Colon (tissue), 2 donors: ENCODE data around the gene LCOR.
"Not testable (repeated sequence)": the region's sequence is repeated elsewhere in the genome, so short reads cannot be mapped to it uniquely, and the experiment has no call there.

Experiments
- FAIRE-seq: peaks from 2 replicates; lab custom pipeline; 2012; peaks lifted over from hg19 to GRCh38; lab: Jason Lieb, UNC
- donor health status: control.
- donor health status: control.

Gene LCOR

DNA sequence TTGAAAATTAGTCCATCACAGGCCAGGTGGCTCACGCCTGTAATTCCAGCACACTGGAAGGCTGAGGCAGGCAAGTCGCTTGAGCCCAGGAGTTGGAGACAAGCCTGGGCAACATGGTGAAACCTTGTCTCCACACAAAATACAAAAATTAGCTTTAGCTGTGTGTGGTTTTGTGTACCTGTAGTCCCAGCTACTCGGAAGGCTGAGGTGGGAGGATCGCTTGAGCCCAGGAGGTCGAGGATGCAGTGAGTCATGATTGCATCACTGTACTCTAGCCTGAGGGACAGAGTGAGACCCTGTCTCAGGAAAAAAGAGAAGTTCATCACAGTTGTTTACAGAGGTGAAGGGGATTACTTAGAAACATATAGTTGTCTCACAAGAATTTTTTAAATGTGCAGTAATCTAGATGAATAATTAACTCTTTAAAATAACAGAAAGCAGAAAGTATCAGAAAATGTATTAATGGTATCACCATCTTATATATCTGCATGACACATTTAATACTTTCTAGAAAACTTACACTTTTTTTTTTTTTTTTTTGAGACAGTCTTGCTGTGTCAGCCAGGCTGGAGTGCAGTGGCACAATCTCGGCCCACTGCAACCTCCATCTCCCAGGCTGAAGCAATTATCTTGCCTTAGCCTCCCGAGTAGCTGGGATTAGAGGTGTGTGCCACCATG lies 8.9 kb downstream of the LCOR start:
- no peak for FAIRE-seq

DNA sequence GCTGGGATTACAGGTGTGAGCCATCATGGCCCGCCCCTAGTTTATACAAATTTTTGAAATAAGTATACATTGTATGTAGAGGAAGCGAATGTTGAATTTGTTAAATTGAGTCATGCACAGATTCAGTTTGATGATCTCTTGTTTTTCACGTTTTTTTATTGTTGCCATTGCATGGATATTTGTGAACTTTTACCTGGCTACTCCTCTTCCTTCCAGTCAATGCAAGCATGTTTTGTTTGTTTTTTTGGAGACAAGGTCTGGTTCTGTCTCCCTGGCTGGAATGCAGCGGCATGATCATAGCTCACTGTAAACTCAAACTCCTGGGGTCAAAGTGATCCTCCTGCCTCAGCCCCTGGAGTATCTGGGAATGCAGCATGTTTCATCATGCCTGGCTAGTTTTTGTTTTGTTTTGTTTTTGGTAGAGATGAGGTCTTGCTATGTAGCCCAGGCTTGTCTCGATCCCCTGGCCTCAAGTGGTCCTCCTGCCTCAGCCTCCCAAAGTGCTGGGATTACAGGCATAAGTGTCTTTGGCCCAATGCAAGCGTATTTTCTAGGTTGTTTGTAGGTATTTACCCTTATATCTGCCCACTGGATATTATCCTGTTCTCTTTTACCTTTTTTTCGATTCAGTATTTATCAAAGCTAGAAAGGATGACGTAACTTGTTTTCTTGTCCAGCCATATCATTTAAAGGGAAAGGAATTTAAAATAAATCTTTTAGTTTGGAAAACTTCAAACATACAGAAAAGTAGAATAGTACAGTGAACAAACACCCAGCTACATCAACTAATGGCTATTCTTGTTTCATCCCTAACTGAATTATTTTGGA lies 11.0 kb downstream of the LCOR start:
- FAIRE-seq, result no peak

DNA sequence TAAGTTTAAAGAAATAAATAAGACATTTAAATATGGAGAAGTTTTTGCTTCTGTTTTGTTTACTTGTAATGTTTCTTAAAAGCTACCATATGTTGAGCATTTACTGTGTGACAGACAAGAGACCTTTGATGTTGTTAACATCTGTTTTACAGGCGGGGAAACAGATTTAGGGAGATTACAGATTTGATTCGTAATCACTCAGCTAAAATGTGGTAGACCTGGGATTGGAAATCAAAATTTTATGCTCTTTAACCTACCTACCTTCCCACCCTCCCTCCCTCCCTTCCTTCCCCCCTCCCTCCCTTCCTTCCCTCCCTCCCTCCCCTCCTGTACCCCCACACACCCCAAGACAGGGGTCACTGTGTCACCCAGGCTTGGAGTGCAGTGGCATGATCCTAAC lies 11.7 kb downstream of the LCOR start:
- no peak for FAIRE-seq

DNA sequence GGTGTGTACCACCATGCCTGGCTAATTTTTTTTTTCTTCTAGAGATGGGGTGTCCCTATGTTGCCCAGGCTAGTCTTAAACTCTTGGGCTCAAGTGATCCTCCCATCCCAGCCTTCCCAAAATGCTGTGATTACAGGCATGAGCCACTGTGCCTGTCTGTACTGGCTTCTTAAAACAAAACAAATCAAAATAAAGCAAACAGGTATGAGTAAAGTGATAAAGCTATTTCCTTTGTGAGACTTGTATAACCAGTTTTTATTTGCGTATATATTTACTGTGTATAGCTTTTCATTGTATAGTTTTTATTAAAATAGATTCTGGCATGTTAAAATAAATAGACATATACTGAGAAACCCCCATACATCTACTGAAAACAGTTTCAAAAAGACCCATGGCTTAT lies 14.3 kb downstream of the LCOR start:
- no peak for FAIRE-seq

DNA sequence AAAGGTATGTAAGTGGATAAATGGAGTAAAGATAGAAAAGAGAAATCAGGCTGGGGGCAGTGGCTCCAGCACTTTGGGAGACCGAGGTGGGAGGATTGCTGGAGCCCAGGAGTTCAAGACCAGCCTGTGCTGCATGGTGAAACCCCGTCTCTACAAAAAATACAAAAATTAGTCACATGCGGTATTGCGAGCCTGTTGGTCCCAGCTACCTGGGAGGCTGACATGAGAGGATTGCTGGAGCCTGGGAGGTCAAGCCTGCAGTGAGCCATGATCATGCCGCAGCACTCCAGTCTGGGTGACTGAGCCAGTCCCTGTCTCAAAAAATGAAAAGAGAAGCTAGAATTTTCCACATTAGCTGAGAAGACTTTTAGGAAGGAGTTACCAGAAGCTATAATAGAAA lies 14.8 kb downstream of the LCOR start:
- no peak for FAIRE-seq

DNA sequence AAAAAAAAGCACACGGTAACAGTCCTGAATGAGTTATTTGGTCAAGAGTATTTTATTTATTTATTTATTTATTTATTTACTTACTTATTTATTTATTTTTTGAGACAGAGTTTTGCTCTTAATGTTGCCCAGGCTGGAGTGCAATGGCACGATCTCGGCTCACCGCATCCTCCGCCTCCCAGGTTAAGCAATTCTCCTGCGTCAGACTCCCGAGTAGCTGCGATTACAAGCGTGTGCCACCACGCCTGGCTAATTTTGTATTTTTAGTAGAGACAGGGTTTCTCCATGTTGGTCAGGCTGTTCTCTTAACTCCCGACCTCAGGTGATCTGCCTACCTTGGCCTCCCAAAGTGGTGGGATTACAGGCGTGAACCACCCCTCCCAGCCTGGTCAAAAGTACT lies 15.3 kb downstream of the LCOR start:
- FAIRE-seq, result not testable (repeated sequence)

DNA sequence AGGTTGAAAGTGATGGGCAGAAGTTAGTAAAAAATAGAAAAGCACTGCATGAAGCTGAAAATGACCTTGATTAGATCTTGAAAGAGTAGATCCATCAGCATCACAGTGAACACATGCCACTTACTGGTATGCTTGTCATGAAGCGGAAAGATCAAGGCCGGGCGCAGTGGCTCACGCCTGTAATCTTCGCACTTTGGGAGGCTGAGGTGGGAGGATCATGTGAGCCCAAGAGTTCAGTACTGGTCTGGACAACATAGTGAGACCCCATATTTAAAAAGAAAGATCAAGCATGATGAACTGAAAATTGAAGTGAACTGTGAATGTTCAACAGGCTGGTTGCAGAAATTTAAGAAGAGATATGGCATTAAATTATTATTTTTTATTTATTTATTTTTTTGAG lies 18.0 kb downstream of the LCOR start:
- FAIRE-seq, result no peak

DNA sequence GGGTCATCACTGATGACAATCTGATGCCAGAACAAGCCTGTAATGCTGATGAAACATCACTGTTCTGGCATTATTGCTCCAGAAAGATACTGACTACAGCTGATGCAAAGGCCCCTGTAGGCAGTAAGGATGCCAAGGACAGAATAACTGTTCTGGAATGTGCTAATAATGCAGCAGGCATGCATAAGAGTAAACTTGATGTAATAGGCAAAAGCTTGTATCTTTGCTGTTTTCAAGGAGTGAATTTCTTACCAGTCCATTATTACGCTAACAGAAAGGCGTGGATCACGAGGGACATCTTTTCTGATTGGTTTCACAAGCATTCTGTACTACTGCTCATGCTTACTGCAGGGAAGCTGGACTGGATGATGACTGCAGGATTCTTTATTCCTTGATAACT lies 18.7 kb downstream of the LCOR start:
- FAIRE-seq, result no peak

DNA sequence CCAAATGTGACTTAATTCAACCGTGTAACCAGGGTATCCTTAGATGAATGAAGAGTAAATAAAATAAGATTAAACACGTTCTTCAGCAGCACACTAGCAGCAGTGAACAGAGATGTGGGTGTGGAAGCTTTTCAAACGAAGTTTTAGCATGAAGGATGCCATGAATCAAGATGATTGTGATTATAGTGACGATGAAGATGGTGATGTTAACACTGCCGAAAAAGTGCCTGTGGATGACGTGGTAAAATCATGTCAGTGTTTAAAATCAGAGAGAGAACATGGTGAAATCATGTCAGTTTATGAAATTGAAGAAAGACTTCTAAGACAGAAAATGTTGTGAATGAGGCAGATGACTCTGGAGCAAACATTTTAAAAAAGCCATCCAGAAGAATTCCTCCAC lies 19.2 kb downstream of the LCOR start:
- FAIRE-seq, result no peak

DNA sequence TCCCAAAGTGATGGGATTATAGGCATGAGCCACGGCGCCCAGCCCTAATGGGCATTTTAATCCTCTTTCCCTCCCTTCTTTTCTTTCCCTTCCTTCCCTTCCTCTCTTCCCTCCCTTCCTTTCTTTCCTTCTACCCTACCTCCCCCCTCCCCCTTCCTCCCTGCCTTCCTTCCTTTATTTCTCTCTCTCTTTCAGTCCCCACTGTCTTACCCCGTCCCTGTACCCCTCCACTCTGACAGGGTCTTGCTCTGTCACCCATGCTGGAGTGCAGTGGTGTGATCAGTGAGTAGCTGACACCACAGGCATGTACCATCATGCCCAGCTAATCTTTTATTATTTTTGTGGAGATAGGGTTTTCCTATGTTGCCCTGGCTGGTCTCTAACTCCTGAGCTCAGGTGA lies 24.2 kb downstream of the LCOR start:
- FAIRE-seq, result no peak

DNA sequence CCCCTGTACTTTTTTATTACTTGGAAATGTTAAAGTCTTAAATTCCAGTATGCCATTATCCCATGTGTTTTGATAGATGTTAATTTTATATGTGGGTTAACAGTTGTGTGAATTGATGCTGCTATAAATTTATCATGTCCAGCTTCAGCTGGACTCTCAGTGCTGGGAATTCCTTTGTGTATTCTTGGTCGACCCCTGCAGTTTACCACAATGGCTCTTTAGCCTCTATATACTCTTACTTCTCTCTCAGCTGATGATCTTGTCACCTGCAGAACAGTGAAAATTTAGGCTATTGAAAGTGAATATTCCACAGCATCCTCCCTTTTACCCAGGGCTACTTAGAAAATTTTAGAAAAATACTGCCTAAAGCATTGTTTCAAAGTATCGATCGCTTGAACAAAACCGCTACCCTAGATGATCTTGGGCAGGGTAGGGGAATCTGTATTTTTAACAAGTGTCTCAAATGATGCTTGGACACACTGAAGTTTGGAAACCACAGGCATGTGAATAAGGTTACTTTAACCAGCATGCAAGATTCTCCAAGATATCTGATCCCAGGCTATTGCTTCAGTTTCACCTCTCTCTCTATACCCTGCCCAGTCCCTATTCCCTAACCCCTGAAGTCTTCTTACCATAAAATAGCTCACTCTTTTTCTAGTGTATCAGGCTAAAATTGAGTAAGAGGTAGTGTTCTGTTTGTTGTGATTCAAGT lies 25.4 kb downstream of the LCOR start:
- FAIRE-seq, result no peak

DNA sequence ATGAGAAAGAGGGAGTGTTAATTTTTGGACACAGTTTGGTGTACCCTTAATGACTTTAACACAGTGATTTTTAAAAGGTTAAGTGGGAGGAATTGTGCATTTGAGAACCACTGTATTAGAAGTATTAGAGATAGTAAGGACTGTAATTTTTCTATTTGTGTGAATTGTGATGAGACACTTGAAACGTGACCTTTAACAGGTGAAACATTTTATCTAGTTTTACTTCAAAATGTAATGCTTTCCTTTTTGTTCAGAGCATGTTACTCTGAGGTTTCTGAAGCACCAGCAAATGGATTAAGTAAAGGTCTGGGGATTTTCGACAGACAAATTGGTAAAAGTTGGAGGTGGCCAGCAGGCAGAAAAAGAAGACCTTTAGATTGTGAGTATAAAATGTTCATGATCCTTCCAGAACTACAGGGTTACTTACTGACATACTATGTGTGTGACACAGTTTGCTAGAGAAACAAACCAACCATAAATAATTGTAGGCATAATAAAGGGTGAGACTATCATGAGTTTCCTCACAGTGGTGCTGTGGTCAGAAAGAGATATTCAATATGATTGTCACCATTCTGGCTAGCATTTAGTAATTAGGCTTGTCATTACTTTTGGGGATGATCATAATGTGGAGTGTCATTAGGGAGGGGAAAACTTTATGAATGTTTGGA lies 26.1 kb downstream of the LCOR start:
- no peak for FAIRE-seq

DNA sequence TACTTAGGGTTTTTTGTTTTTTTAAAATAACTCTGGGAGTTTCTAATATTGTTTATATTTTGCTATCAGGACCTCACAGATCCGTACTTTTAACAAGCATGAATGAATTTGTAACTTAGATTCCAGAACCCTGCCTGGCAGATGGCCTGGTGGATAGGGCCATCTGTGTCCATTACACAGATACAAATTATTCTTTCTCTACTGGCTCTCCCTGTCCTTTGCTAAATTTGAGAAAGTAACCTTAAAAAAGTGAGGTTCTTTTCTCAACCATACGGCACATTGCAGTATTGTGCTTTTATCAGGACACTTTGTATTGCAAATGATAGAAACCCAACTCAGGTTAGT lies 26.6 kb downstream of the LCOR start:
- FAIRE-seq, result no peak

DNA sequence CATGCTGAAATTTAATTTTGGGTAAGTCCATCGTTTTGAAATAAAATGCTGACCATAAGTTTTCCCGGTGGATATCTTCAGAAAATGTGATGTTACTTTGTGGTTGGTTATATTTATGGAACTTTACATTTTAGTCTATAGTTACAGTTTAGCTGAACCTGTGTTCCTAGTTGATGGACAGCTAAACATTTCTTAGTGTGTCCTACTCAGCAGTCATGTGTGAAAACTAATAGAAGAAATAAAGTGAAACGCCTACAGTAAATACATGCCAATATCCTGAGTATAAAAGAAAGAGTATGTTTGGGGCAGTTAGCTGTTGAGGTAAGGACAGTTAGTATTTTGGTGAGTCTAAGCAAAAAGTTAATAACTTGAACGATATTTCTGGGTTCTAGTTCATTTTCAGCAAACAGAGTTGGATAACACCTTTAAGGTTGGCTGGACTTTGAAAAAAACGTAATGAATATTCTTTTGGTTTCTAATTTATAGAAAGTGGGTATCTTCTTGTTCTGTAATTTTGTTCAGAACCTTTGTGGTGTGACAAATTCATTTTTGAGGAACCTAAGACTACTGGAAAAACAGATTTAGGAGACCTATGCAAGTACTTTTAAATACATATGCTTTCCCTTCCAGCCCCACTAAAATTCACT lies 28.7 kb downstream of the LCOR start:
- FAIRE-seq, result no peak

DNA sequence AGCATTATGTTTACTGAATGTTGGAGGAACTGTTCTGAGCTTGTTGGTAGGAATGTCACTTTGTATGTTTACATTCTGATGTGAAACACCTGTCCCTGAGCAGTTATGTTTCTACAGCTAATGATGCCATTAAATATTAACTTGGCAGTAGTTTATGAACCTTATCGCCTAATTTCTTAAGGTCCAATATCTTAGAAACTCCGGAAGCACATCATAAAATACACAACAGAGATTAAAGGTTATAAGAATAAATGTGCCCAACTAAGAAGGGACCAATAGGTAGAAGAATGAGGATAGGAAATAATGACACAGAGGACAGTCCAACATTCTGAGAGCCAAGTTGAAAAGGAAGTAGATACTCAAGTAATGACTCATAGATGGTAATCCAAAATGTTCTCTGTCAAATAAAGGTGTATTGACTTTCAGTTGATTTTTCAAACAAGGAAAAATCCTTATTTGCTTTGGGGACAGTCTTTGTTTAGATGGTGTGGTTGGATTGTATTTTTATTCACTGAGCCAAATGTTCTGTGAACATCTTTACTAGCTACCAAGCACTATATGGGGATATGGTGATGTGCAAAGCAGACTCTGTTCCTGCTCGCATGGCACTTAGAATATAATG lies 31.9 kb downstream of the LCOR start:
- FAIRE-seq, result peak; percentile 80

DNA sequence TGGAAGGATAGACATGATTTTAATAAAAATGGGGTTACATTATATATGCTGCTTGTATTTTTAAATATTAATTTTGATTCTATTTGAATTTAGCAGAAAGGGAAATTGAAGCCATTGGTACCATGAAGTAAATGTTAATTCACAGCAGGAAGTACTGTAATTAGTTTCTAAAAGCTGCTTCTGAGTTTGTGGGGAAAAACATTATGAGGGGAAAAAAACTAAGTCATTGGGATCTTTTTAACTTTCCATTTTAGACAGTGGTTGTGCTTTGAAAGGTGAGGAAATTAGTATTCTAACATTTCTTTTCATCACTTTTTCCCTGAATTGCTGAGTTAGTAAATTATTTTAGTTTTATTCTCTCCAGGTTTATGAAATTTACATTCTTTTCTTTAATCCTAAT lies 41.0 kb downstream of the LCOR start:
- FAIRE-seq, result no peak

DNA sequence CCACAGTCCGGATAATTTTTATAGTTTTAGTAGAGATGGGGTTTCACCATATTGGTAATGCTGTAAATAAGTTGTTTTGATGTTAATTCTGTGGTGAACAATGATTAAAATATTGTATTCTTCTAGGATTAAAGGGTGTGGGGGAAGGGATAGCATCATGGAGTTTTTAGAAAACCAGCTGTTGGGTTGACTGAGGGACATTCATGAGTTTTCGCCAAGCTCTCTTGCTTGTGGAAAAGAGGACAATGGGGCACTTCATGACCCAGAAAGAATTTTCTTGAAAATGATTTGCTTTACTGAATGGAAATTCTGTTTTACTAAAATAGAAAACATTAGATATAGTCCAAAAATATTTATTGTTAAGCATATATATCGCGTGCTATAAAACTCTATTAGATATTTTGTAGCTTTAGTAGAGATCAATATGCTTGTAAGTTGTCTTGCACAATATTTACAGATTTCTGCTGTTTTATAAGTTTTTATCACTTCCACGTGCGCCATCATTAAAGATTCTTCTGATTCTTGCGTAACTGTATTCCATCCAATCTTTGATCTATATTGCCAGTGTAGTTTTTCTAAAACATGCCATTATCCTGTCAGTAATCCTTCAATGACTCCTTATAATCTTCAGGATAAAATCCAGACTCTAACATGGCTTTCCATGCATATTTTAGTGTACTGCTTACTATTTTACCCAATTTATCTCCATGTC lies 41.8 kb downstream of the LCOR start:
- no peak for FAIRE-seq

DNA sequence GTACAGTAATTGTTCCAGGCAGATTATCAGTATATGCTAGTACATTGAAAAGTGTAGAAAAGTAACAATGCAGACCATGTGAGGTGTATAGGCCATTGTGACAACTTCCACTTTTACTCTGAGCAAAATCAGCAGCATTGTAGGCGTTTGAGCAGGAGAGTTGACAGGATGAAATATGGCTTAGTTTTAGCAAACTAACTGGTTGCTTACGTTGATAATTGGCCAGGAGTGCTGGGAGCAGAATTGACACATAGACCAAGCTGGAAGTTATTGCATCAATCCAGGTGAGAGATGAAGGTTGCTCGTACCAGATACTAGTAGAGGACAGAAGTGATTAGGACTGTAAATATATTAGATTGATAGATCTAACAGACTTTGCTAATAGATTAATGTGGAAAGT lies 46.0 kb downstream of the LCOR start:
- FAIRE-seq, result no peak

DNA sequence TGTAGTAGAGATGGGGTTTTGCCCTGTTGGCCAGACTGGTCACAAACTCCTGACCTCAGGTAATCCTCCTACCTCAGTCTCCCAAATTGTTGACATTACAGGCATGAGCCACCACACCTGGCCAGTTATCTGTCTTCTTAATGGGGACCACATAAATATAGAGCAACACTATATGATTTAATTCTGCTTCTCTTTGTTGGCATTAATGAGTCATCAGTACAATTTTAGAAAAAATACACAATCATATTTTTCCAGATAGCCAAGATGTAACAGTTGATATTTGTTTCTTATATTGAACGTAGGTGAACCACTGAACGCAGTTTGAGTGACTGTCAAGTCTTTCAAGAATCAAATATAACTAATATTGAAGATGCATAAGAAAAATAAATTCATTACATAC lies 48.5 kb downstream of the LCOR start:
- FAIRE-seq, result no peak

DNA sequence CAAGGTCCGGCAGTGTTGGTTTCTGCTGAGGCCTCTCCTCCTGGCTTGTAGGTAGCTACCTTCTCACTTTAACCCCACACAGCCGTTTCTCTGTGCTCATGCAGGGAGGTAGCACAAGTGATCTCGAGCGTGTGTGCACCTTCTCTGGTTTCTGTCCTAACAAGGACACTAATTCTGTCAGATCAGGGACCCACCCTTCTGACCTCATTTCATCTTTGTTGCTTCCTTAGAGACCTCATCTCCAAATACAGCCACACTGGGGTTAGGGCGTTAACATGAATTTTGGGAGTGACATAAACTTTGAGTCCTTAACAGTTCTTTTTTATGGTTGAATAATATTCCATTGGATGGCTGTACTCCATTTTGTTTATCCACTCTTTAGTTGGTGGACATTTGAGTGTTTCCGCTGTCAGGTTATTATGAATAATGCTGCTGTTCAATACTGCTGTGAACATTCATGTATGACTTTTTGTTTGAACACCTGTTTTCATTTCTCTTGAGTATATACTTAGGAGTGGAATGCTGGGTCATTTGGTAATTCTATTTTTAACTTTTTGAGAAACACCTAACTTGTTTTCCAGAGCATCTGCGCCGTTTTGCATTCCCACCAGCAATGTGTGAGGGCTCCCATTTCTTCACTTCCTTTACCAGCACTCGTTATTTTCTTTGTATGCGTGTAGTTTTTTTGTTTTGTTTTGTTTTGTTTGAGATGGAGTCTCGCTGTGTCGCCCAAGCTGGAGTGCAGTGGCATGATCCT lies 57.5 kb downstream of the LCOR start:
- FAIRE-seq, result no peak

DNA sequence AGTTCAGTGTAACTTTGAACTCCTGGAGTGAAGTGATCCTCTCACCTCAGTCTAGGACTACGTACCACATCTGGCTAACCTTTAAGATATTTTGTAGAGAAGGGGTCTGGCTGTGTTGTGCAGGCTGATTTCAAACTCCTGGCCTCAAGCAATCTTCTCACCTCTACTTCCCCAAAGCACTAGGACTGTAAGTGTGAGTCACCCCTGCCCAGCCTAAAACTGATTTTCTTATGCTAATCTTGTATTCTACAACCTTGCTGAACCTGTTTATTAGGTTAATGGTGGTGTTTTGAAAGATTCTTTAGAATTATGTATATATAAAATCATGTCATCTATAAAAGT lies 58.0 kb downstream of the LCOR start:
- FAIRE-seq, result no peak
